HG02943 (cell line): ENCODE results near the gene PFKM.

ENCODE experiments used
- ATAC-seq: cut with Tn5 transposase; IDR thresholded peaks from one replicate; pipeline ENCODE4 v1.9.1; 2021; ENCODE audit warnings: mild to moderate bottlenecking, low read depth, moderate library complexity; ENCODE audit not compliant: unreplicated experiment

PFKM gene

GRCh38 chr12:48183876-48184548, 64.8 kb downstream of the PFKM start:
- ATAC-seq: no peak

- ATAC-seq: no peak
These were observed 65.4 kb downstream of the PFKM start for GRCh38 chr12:48184549-48184922.

- ATAC-seq: no peak
These were observed 66.2 kb downstream of the PFKM start for GRCh38 chr12:48185181-48185919.

DNA sequence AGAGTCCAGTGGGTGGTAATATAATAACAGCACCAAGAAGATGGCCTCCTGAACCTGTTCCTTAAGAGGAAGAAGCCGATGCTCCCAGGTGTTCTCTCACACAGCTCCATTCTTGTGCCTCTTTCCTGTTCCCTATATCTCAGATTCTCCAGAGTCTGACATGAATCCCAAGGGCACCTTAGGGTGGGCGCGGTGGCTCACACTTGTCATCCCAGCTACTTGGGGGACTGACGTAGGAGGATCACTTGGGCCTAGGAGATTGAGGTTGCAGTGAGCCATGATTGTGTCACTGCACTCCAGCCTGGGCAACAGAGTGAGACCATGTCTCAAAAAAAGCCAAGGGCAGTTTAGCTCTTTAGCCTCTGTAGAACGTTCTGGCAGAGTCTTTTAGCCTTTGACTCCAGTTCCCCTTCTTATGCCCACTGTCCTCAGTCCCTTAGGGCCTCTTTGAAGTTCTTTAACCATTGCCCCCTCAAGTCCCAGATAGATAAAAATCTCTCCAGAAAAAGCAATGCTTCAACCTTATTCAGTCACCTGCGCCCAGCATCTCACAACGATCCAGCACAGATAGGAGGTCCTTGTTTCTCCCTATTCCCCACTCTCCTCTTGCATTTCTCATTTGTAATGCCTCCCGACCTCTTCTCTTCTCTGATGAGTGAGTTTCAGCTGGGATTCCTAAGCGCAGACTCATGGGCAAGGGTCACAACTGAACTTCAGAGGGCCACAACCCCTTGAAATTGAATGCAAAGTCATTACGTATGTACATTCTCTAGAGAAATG, 68.9 kb downstream of the PFKM start:
- no peak for ATAC-seq

DNA sequence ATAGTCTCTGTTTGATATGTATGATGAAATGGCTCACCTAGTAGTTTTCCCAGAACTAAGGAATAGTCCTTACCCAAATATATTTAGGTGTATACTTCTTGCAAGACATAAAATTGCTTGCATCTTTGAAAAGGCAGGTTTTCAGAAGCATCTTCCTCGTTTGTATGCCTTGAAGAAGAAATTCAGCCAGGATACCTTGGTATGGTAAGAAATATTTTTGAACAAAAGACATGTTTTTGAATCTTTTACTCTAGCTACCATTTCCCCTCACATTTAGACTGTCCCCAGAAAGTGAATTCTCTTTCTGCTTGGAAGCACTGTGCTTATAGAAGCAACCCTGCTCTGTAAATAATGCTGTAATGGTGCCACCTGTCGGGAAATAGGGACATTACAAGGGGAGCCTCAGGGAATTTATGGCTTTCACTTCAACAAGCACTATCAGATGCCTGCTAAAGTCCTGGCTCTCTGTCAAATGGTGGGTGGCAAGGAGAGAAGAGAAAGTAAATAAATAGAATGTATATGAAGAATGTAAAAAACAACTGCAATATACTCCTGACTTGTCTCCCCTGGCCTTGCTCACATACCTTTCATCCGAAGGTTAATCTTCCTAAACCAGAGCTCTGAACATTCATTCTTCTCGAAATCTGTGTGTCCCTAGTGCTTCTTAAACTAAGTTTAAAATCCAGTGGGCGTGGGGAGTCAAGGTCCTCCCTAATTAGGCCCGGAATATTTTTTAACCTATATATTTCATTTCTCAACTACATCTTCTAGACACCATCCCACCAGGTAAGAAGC, 70.4 kb downstream of the PFKM start:
- ATAC-seq: no peak

GRCh38 chr12:48191096-48191495, 71.9 kb downstream of the PFKM start:
- no peak for ATAC-seq

DNA sequence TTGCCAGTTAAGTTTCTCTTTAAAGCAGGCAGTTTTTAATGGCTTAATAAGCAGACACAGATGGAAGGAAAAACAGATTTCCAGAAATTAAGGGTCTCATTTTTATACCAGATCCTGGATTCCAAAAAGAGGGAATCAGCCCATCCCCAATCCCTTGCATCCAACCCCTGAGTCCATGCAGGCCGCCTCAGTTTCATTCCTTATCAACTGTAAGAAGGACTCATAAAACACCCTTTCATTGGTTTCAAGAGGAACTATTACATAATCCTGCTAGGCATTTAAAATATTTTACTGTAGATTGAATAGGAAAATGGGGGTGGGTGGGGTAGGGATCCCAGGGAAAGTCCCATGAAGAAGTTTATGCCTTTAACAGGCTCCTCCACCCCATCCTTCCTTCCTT, 73.7 kb downstream of the PFKM start:
- no peak for ATAC-seq

- ATAC-seq: no peak
These were observed 74.5 kb downstream of the PFKM start for GRCh38 chr12:48193623-48194022.

DNA sequence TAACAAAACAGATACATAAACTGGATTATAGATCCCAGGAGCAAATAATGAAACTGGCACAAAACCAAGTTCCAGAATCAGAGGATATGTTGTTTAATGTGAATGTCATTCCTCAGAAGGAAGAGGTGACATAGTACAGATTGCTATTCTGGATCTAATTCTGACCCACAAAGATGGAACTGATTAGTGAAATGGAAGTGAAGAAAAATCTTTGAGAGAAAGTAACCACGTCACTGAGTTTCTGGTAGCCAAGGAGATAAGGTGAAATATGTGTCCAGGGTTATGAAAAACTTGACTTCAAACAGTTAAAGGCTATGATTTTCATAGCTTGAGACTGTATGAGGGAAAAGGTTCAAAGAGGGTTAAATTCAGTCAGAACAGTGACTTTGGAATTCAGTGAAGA, 75.6 kb downstream of the PFKM start:
- no peak for ATAC-seq
